HepG2 (cell line): Measurements from ENCODE around the gene MYO1E. TPM values are rescaled to one million over a fixed set of nuclear protein-coding genes. Genes with fewer than 3 reads are reported as not detected.

Experiments
- ATAC-seq: fragments of 200-7000 bp; cut with Tn5 transposase; 3 replicates; pipeline ENCODE4 v1.9.1; 2020; ENCODE audit warnings: mild to moderate bottlenecking, moderate library complexity
- BruUV-seq: library from RNA; stranded (reverse); fragments of 400-500 nt; replicated peaks from 2 replicates; lab custom pipeline; 2021; lab: Mats Ljungman, UMichigan
- CTCF ChIA-PET: fragments of 300-600 bp; formaldehyde crosslinking; extraction: SDS; loops from one replicate; lab custom pipeline; 2021; ENCODE audit warnings: low total read pairs, inconsistent platforms, low intra/inter-chr PET ratio; lab: Yijun Ruan, JAX
- POLR2A ChIA-PET: fragments of 350-600 bp; sonication (Branson Sonifier 250); formaldehyde crosslinking; loops from one replicate; lab custom pipeline; 2020; ENCODE audit warnings: antibody characterized with exemption, inconsistent platforms; lab: Yijun Ruan, JAX
- DNase-seq: peaks from one replicate; pipeline ENCODE4 v3.0.0-alpha.2; 2015; ENCODE audit warnings: low spot score
- FAIRE-seq: peaks from 3 replicates; lab custom pipeline; 2011; peaks lifted over from hg19 to GRCh38; lab: Jason Lieb, UNC
- H2AFZ ChIP-seq: one replicate; pipeline ENCODE4 v1.6.1; 2011; ENCODE audit warnings: low read length, inconsistent platforms
- H3K27ac ChIP-seq: fragments of 300-600 bp; 3 replicates; pipeline ENCODE4 v1.8.0; 2011; ENCODE audit warnings: mixed run types, mild to moderate bottlenecking, mixed read lengths, low read length, inconsistent platforms; ENCODE audit not compliant: insufficient read depth; ENCODE audit errors: extremely low read length
- H3K27me3 ChIP-seq, 2 experiments: fragments of 200-600 bp in 1 of 2; 2 replicates in 1 of 2; 3 replicates in 1 of 2; pipeline versions ENCODE4 v1.6.0 to v1.8.0; 2011; ENCODE audit warnings: low read length in 2 of 2, mild to moderate bottlenecking in 2 of 2, moderate library complexity in 2 of 2, inconsistent platforms in 1 of 2; ENCODE audit not compliant: insufficient read depth in 2 of 2, control insufficient read depth in 1 of 2
- H3K36me3 ChIP-seq, 2 experiments: fragments of 200-600 bp in 1 of 2; replicated peaks in 1 of 2; 2 replicates in 1 of 2; 3 replicates in 1 of 2; pipeline versions ENCODE4 v1.5.1 to v1.8.0; 2011; ENCODE audit warnings: low read length in 2 of 2, inconsistent platforms in 1 of 2; ENCODE audit not compliant: insufficient read depth in 2 of 2, control insufficient read depth in 1 of 2
- H3K4me1 ChIP-seq: 2 replicates; pipeline ENCODE4 v1.5.1; 2012; ENCODE audit warnings: low read length, inconsistent platforms; ENCODE audit not compliant: insufficient read depth
- H3K4me2 ChIP-seq: 2 replicates; pipeline ENCODE4 v1.6.0; 2011; ENCODE audit warnings: low read depth, low read length, inconsistent platforms
- H3K4me3 ChIP-seq, 3 experiments: fragments of 200-600 bp in 1 of 3; sonication (generic), shearing (Covaris generic) in 1 of 3; replicated peaks in 1 of 3; 2 replicates each; pipeline ENCODE4 v1.5.1; 2011 to 2016; ENCODE audit warnings: low read length in 3 of 3, inconsistent platforms in 2 of 3, low read depth in 2 of 3, mild to moderate bottlenecking in 2 of 3, control low read depth in 1 of 3, mixed read lengths in 1 of 3; ENCODE audit not compliant: insufficient read depth in 1 of 3
- H3K79me2 ChIP-seq: one replicate; pipeline ENCODE4 v1.6.1; 2011; ENCODE audit warnings: low read length, inconsistent platforms; ENCODE audit not compliant: insufficient read depth
- H3K9ac ChIP-seq: 2 replicates; pipeline ENCODE4 v1.6.0; 2011; ENCODE audit warnings: mild to moderate bottlenecking, low read depth, low read length, inconsistent platforms; ENCODE audit not compliant: insufficient read depth
- H3K9me3 ChIP-seq: 2 replicates; pipeline ENCODE4 v1.5.1; 2012; ENCODE audit warnings: mild to moderate bottlenecking, low read length
- H4K20me1 ChIP-seq: 2 replicates; pipeline ENCODE4 v1.6.0; 2011; ENCODE audit warnings: inconsistent platforms, mild to moderate bottlenecking, low read length, moderate library complexity; ENCODE audit not compliant: insufficient read depth
- FOXA3 ChIP-seq: IDR thresholded peaks from 2 replicates; pipeline ENCODE4 v1.6.1; 2016; ENCODE audit warnings: missing genetic modification reagents, missing compliant biosample characterization
- HOXA3 ChIP-seq: sonication (generic); formaldehyde crosslinking; IDR thresholded peaks from 2 replicates; pipeline ENCODE4 v1.5.0; 2020; ENCODE audit warnings: missing genetic modification reagents
- KAT7 ChIP-seq: IDR thresholded peaks from 2 replicates; pipeline ENCODE4 v1.6.1; 2018; ENCODE audit warnings: borderline replicate concordance, missing compliant biosample characterization
- KLF16 ChIP-seq, 2 experiments: sonication (generic) in 1 of 2; formaldehyde crosslinking in 1 of 2; IDR thresholded peaks; 2 replicates each; pipeline versions ENCODE4 v1.6.1 to v1.8.0; 2016 to 2023; ENCODE audit warnings: missing genetic modification reagents in 2 of 2, missing compliant biosample characterization in 1 of 2
- SOX6 ChIP-seq, 2 experiments: fragments of 450-650 bp in 1 of 2; sonication (generic) in 1 of 2; formaldehyde crosslinking in 1 of 2; IDR thresholded peaks; 2 replicates each; pipeline versions ENCODE4 v1.4.0 to v1.6.1; 2017 to 2020; ENCODE audit warnings: antibody characterized with exemption in 1 of 2, mild to moderate bottlenecking in 1 of 2, missing genetic modification reagents in 1 of 2
- WGBS: methylation state at CpG from one replicate; pipeline ENCODE4 v1.1.6; 2017; ENCODE audit warnings: low lambda C conversion rate; 5-methylcytosine and 5-hydroxymethylcytosine counted together
- in situ Hi-C: cut with HindIII; loops from 2 replicates; pipeline ENCODE4 v1.10.0; 2017; ENCODE audit warnings: low pct_unique_long_range_greater_than_20kb; ENCODE audit not compliant: extremely low pct_ligation_motif_present
- intact Hi-C: fragments of 100-400 bp; cut with micrococcal nuclease; formaldehyde crosslinking; loops from one replicate; pipeline ENCODE4 v1.10.0; 2022; ENCODE audit not compliant: unreplicated experiment
- polyA plus RNA-seq, 8 experiments: library from polyadenylated mRNA; depleted of rRNA in 3 of 8; stranded (reverse) in 7 of 8; unstranded in 1 of 8; fragments of >200 nt; fragmentation: Illumina TruSeq in 4 of 8; extraction: Trizol in 4 of 8; gene quantifications; 2 replicates each; pipeline versions ENCODE4 v1.2.1 to v1.2.3, GENCODE V29; 2011 to 2016; ENCODE audit warnings: low read depth in 4 of 8, missing spikeins in 1 of 8, mixed read lengths in 1 of 8; ENCODE audit not compliant: insufficient read depth in 1 of 8
- total RNA-seq, 5 experiments: library from RNA; depleted of rRNA; stranded (reverse); fragments of >200 nt; fragmentation: Illumina TruSeq; extraction: Trizol; gene quantifications; 2 replicates each; pipeline ENCODE4 v1.2.3, GENCODE V29; 2016; ENCODE audit warnings: low read depth in 1 of 5
- TF ChIP-seq, protein P1 (sequence below): sonication (generic); formaldehyde crosslinking; conservative IDR thresholded peaks from 2 replicates; pipeline ENCODE4 v1.4.0; 2020; ENCODE audit warnings: missing genetic modification reagents
- TF ChIP-seq, protein P2 (sequence below): sonication (generic); formaldehyde crosslinking; IDR thresholded peaks from 2 replicates; pipeline ENCODE4 v1.9.0; 2021; ENCODE audit warnings: missing genetic modification reagents, mild to moderate bottlenecking, borderline replicate concordance
- TF ChIP-seq, protein P3 (sequence below): sonication (generic); formaldehyde crosslinking; IDR thresholded peaks from 2 replicates; pipeline ENCODE4 v1.4.0; 2020; ENCODE audit warnings: mild to moderate bottlenecking, missing genetic modification reagents, borderline replicate concordance
- TF ChIP-seq, protein P4 (sequence below): sonication (generic); formaldehyde crosslinking; IDR thresholded peaks from 2 replicates; pipeline ENCODE4 v1.5.0; 2020; ENCODE audit warnings: mild to moderate bottlenecking, missing genetic modification reagents, moderate library complexity
- TF ChIP-seq, protein P5 (sequence below): sonication (generic); formaldehyde crosslinking; IDR thresholded peaks from 2 replicates; pipeline ENCODE4 v1.5.1; 2020; ENCODE audit warnings: missing genetic modification reagents, mild to moderate bottlenecking, borderline replicate concordance

The MYO1E gene
- total and polyA plus RNA-seq, 2 of the 13 experiments (the other 11 are each of a cell fraction or from before 2014, with no cell fraction given) = 15.7 to 25.1 TPM

DNA sequence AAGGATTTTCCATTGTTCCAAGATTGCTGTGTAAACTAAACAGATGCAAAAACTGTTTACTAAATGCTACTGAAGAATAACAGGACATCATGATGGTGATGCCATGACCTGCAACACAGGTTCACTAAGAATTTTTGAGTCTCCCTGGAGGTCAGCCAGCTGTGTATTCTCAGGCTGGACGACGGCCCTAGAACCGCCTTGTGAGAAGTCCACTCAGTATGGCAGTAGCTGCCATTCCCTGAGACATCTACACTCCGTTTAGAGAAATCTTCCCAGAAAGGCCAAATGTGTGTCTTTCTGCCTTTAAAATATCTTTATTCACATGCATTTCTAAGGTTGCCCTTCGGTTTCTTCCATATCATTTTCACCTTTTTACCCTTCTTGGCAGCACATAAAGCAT, 63.3 kb downstream of the MYO1E start (continued):
- TF ChIP-seq, protein P1, sequence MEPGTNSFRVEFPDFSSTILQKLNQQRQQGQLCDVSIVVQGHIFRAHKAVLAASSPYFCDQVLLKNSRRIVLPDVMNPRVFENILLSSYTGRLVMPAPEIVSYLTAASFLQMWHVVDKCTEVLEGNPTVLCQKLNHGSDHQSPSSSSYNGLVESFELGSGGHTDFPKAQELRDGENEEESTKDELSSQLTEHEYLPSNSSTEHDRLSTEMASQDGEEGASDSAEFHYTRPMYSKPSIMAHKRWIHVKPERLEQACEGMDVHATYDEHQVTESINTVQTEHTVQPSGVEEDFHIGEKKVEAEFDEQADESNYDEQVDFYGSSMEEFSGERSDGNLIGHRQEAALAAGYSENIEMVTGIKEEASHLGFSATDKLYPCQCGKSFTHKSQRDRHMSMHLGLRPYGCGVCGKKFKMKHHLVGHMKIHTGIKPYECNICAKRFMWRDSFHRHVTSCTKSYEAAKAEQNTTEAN = no peak

DNA sequence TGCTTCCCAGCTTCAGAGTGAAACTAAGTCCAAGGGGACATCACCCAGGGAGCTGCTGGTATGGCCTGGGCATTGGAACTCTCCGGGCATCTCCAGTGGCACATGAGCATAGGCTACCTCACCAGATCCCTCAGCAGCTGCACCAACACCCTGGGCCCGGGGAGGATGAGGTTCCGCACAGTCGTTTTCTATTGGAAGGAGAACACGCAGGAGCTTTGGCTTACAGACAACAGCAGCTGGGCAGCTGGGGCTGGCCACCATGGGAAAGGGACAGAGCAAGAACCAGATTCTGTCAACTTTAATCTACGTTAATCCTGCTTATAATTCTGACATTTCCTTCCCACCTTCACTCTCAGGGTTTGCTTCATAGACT, 65.5 kb downstream of the MYO1E start:
- in situ Hi-C loops (no loop called here), intact Hi-C loops (no loop called here)
- H3K36me3 ChIP-seq = peaks cover 0 to 1% of the 10 kb centered on the region in 2 experiments; a peak in 1 of 5 replicates
- peaks cover 3% of the 10 kb centered on the region for H3K79me2 ChIP-seq
- no peaks in the 10 kb centered on the region for H3K9me3 ChIP-seq
- 0 out of 2 replicates have a peak, but pooled peaks cover 2% of the 10 kb centered on the region for H4K20me1 ChIP-seq
- H3K4me3 ChIP-seq = no peak overlapping the region
- H3K27me3 ChIP-seq = no peaks in the 10 kb centered on the region
- ATAC-seq (no peak), FAIRE-seq (no peak), DNase-seq (no peak)
- 99% methylated on average over 5 of the region's 6 CpGs for WGBS
- no peak overlapping the region for H2AFZ ChIP-seq
- no TSS peak for BruUV-seq
- no peak overlapping the region for H3K27ac ChIP-seq
- H3K4me1 ChIP-seq = peaks cover 25% of the 10 kb centered on the region
- H3K9ac ChIP-seq = no peak overlapping the region
- POLR2A ChIA-PET = no interaction called here
- no peak overlapping the region for H3K4me2 ChIP-seq
- CTCF ChIA-PET = no interaction called here
- TF ChIP-seq KAT7 (CRISPR knock-in tag) = no peak
- no peak for TF ChIP-seq FOXA3
- TF ChIP-seq HOXA3 (CRISPR knock-in tag) = no peak
- TF ChIP-seq, protein P2, sequence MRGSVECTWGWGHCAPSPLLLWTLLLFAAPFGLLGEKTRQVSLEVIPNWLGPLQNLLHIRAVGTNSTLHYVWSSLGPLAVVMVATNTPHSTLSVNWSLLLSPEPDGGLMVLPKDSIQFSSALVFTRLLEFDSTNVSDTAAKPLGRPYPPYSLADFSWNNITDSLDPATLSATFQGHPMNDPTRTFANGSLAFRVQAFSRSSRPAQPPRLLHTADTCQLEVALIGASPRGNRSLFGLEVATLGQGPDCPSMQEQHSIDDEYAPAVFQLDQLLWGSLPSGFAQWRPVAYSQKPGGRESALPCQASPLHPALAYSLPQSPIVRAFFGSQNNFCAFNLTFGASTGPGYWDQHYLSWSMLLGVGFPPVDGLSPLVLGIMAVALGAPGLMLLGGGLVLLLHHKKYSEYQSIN (CRISPR knock-in tag) = no peak
- no peak for TF ChIP-seq SOX6 (IDR thresholded peaks at IDR 0.05)
- TF ChIP-seq SOX6 (CRISPR knock-in tag; IDR thresholded peaks at IDR 0.05) = no peak
- TF ChIP-seq, protein P3, sequence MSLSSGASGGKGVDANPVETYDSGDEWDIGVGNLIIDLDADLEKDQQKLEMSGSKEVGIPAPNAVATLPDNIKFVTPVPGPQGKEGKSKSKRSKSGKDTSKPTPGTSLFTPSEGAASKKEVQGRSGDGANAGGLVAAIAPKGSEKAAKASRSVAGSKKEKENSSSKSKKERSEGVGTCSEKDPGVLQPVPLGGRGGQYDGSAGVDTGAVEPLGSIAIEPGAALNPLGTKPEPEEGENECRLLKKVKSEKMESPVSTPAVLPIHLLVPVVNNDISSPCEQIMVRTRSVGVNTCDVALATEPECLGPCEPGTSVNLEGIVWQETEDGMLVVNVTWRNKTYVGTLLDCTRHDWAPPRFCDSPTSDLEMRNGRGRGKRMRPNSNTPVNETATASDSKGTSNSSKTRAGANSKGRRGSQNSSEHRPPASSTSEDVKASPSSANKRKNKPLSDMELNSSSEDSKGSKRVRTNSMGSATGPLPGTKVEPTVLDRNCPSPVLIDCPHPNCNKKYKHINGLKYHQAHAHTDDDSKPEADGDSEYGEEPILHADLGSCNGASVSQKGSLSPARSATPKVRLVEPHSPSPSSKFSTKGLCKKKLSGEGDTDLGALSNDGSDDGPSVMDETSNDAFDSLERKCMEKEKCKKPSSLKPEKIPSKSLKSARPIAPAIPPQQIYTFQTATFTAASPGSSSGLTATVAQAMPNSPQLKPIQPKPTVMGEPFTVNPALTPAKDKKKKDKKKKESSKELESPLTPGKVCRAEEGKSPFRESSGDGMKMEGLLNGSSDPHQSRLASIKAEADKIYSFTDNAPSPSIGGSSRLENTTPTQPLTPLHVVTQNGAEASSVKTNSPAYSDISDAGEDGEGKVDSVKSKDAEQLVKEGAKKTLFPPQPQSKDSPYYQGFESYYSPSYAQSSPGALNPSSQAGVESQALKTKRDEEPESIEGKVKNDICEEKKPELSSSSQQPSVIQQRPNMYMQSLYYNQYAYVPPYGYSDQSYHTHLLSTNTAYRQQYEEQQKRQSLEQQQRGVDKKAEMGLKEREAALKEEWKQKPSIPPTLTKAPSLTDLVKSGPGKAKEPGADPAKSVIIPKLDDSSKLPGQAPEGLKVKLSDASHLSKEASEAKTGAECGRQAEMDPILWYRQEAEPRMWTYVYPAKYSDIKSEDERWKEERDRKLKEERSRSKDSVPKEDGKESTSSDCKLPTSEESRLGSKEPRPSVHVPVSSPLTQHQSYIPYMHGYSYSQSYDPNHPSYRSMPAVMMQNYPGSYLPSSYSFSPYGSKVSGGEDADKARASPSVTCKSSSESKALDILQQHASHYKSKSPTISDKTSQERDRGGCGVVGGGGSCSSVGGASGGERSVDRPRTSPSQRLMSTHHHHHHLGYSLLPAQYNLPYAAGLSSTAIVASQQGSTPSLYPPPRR (CRISPR knock-in tag) = no peak
- TF ChIP-seq, protein P4, sequence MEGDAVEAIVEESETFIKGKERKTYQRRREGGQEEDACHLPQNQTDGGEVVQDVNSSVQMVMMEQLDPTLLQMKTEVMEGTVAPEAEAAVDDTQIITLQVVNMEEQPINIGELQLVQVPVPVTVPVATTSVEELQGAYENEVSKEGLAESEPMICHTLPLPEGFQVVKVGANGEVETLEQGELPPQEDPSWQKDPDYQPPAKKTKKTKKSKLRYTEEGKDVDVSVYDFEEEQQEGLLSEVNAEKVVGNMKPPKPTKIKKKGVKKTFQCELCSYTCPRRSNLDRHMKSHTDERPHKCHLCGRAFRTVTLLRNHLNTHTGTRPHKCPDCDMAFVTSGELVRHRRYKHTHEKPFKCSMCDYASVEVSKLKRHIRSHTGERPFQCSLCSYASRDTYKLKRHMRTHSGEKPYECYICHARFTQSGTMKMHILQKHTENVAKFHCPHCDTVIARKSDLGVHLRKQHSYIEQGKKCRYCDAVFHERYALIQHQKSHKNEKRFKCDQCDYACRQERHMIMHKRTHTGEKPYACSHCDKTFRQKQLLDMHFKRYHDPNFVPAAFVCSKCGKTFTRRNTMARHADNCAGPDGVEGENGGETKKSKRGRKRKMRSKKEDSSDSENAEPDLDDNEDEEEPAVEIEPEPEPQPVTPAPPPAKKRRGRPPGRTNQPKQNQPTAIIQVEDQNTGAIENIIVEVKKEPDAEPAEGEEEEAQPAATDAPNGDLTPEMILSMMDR (CRISPR knock-in tag) = no peak
- TF ChIP-seq, protein P5, sequence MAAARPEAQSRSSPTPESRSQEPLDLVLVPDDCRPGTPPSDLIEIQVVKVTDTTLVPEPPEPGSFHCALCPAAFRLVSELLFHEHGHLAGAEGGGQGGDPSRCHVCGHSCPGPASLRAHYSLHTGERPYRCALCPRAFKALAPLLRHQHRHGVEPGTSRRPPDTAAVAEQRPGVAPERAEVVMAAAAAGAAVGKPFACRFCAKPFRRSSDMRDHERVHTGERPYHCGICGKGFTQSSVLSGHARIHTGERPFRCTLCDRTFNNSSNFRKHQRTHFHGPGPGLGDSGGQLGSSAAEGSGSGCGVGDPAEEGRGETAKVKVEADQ (CRISPR knock-in tag) = no peak
- TF ChIP-seq KLF16 (CRISPR knock-in tag; IDR thresholded peaks at IDR 0.05) = no peak
